WI38 (cell line): Measurements from ENCODE around the gene SNAI3.

Source experiments
- H3K4me3 ChIP-seq: 2 replicates; pipeline ENCODE4 v1.5.1; 2011; ENCODE audit warnings: low read depth, mild to moderate bottlenecking, control low read depth, low read length
- CTCF ChIP-seq: IDR thresholded peaks from 2 replicates; pipeline ENCODE4 v1.5.1; 2012; ENCODE audit warnings: low read depth, mild to moderate bottlenecking, control low read depth, low read length

The SNAI3 gene

GRCh38 chr16:88686439-88687253 lies at the start of gene SNAI3:
TSS of gene SNAI3 (minus strand) at chr16:88686507. CDS start at chr16:88686406, 101 bp downstream.
- no peak for TF ChIP-seq CTCF
- peak within 1 kb of the TSS; percentile 55 for H3K4me3 ChIP-seq

- TF ChIP-seq CTCF, result no peak
- no peak overlapping the region for H3K4me3 ChIP-seq
Measured at GRCh38 chr16:88736088-88736487, 49.8 kb upstream of the SNAI3 start.

GRCh38 chr16:88735616-88736015 lies 49.3 kb upstream of the SNAI3 start:
- no peak for TF ChIP-seq CTCF

GRCh38 chr16:88735121-88735520 lies 48.8 kb upstream of the SNAI3 start:
- no peak overlapping the region for H3K4me3 ChIP-seq
- TF ChIP-seq CTCF, result no peak

More at GRCh38 chr16:88735616-88736015, 49.3 kb upstream of the SNAI3 start:
- no peak overlapping the region for H3K4me3 ChIP-seq

- TF ChIP-seq CTCF, result no peak
- no peak overlapping the region for H3K4me3 ChIP-seq
Measured at GRCh38 chr16:88734361-88734728, 48.0 kb upstream of the SNAI3 start.

GRCh38 chr16:88733630-88734360 lies 47.5 kb upstream of the SNAI3 start:
- no peak for TF ChIP-seq CTCF
- no peak overlapping the region for H3K4me3 ChIP-seq

GRCh38 chr16:88732961-88733294 lies 46.6 kb upstream of the SNAI3 start:
- H3K4me3 ChIP-seq, result no peak overlapping the region
- TF ChIP-seq CTCF, result no peak
